ENCODE data around the gene SOHLH2.

The SOHLH2 gene

GRCh38 chr13:36158611-36159010 lies 55.7 kb downstream of the SOHLH2 start:
- POLR2A ChIA-PET (ENCODE audit: low non-redundant PET) = no interaction called here
- no peak overlapping the region for H3K27ac ChIP-seq
- CTCF ChIA-PET = no interaction called here
- peak; percentile 35 for DNase-seq (ENCODE audit: low spot score)
- no peak for TF ChIP-seq CTCF (conservative IDR thresholded peaks at IDR 0.05; ENCODE audit: low read depth)

- DNase-seq (ENCODE audit: low spot score) = no peak
- ChIA-PET CTCF (no interaction called here), POLR2A (ENCODE audit: low non-redundant PET) (no interaction called here)
- no peak overlapping the region for H3K27ac ChIP-seq
- no peak for TF ChIP-seq CTCF (conservative IDR thresholded peaks at IDR 0.05; ENCODE audit: low read depth)
Observed at GRCh38 chr13:36157480-36157879, 56.9 kb downstream of the SOHLH2 start.

GRCh38 chr13:36154567-36155291 lies 59.6 kb downstream of the SOHLH2 start:
- TF ChIP-seq CTCF (conservative IDR thresholded peaks at IDR 0.05; ENCODE audit: low read depth) = no peak
- POLR2A ChIA-PET (ENCODE audit: low non-redundant PET) = no interaction called here
- no peak for DNase-seq (ENCODE audit: low spot score)
- no peak overlapping the region for H3K27ac ChIP-seq
- CTCF ChIA-PET = no interaction called here

GRCh38 chr13:36151591-36151990 lies 62.8 kb downstream of the SOHLH2 start:
- DNase-seq (ENCODE audit: low spot score) = no peak
- no peak overlapping the region for H3K27ac ChIP-seq
- TF ChIP-seq CTCF (conservative IDR thresholded peaks at IDR 0.05; ENCODE audit: low read depth) = no peak
- ChIA-PET POLR2A (ENCODE audit: low non-redundant PET) (no interaction called here), CTCF (no interaction called here)

GRCh38 chr13:36148446-36148845 lies 65.9 kb downstream of the SOHLH2 start:
- H3K27ac ChIP-seq = no peak overlapping the region
- POLR2A ChIA-PET (ENCODE audit: low non-redundant PET) = no interaction called here
- CTCF ChIA-PET = no interaction called here
- TF ChIP-seq CTCF (conservative IDR thresholded peaks at IDR 0.05; ENCODE audit: low read depth) = no peak
- no peak for DNase-seq (ENCODE audit: low spot score)

GRCh38 chr13:36147330-36147729 lies 67.0 kb downstream of the SOHLH2 start:
- CTCF ChIA-PET = no interaction called here
- DNase-seq (ENCODE audit: low spot score) = no peak
- no peak overlapping the region for H3K27ac ChIP-seq
- TF ChIP-seq CTCF (conservative IDR thresholded peaks at IDR 0.05; ENCODE audit: low read depth) = no peak
- POLR2A ChIA-PET (ENCODE audit: low non-redundant PET) = no interaction called here

All from RWPE1 (cell line).